Lung microvascular endothelial cell (primary cell): Measurements from ENCODE around the gene ADCY7. TPM values are rescaled to one million over a fixed set of nuclear protein-coding genes. Genes with fewer than 3 reads are reported as not detected.

ENCODE experiments used
- DNase-seq, 2 donors: peaks; one replicate each; pipeline versions ENCODE4 v3.0.0 to v3.0.0-alpha.2; 2010; ENCODE audit warnings: low read depth in 2 of 2
- total RNA-seq: library from RNA; depleted of rRNA; stranded (reverse); fragments of >200 nt; gene quantifications from 2 replicates; pipeline ENCODE4 v1.2.1, GENCODE V29; 2014

The ADCY7 gene
- total RNA-seq, 1 donor from 2014 or later: 4.8 TPM

- DNase-seq: no peak
Measured at GRCh38 chr16:50296807-50297206, 30.5 kb downstream of the ADCY7 start.

DNA sequence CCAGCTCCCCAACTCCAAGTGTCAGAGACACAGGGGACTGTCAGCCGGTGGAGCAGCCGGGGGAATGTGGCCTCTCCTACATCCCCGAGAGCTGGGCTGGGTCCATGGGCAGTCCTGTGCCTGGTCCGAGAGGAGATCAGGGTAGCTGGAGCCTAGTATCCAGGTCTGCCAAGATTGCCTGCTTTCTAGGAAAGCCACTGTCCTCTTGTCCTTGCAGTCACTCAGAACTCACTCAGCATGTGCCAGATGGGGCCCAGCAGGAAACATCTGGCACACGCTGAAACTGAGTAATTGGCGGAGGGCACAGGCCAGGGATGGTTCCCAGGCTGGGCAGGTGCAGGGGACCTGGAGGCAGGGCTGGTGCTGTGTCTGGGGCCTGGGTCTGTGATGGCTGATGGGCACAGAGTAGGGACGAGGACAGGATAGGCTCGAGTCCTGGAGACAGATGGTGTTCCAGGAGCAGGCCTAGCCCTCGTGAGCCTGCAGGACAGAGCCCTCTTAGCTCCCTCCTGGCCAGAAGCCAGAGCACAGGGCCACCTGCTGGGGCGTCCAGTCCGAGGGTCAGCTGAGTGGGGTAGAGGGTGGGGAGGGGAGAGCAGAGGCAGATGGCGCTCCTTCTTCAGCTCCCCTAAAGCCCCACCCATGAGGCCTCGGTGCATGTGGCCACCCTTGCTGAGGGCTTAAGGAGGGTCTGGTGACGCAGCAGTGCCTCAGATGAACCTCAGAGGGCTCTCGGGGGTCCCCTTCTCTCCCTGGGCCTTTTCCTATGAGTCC is 31.1 kb downstream of the ADCY7 start:
- DNase-seq: peak; percentile 21 to 29

DNA sequence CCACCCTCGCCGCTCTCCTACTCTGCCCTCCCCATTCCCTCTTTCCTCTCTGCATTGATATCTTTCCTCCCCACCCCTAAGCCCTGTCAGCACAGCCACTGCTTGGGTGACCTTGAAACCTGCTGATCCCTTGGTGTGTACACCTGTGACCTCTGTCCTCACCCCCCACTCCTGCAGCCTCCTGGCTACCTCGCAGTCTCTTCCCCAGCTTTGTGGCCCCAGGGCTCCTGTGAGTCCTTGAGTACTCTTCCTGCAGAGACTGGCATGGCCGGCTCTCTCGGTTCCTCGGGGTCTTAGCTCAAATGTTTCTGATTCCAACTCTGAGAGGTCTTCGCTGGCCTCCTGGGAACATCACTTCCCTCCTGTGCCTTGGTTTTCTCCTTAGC is 31.7 kb downstream of the ADCY7 start:
- DNase-seq: no peak

- DNase-seq: no peak
Measured at GRCh38 chr16:50298591-50299507, 32.5 kb downstream of the ADCY7 start.

GRCh38 chr16:50299508-50300105 is 33.3 kb downstream of the ADCY7 start:
- DNase-seq: no peak

GRCh38 chr16:50300942-50301625 is 34.7 kb downstream of the ADCY7 start:
- DNase-seq: no peak

GRCh38 chr16:50301626-50302471 is 35.5 kb downstream of the ADCY7 start:
- DNase-seq: no peak

DNA sequence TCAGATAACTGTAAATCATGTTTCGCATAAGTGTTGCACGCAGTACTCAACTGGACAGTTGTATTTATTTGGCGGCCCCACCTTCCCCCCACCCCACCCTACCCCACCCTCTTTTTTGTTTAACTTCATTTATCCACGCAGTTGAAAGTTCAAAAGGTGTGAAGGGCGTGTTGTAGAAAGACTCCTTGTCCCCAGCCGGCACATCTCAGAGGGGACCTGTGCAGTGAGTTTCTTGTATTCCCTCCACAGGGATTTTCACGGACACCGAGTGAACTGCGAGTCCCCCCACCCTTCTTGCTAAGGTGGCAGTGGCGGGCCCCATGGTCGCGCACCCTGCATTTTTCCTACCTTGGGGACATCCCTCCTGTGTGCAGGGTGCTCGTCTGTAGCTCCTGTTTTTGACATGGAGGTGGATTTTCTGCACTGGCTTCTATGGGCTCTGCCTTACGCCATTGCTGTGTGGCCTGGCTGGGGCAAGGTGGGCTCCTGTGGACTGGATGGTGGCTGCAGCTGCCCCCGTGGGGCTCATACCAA is 36.2 kb downstream of the ADCY7 start:
- DNase-seq: no peak

- no peak for DNase-seq
Measured at GRCh38 chr16:50303041-50303604, 36.8 kb downstream of the ADCY7 start.

GRCh38 chr16:50303605-50304466 is 37.5 kb downstream of the ADCY7 start:
- DNase-seq: no peak

DNA sequence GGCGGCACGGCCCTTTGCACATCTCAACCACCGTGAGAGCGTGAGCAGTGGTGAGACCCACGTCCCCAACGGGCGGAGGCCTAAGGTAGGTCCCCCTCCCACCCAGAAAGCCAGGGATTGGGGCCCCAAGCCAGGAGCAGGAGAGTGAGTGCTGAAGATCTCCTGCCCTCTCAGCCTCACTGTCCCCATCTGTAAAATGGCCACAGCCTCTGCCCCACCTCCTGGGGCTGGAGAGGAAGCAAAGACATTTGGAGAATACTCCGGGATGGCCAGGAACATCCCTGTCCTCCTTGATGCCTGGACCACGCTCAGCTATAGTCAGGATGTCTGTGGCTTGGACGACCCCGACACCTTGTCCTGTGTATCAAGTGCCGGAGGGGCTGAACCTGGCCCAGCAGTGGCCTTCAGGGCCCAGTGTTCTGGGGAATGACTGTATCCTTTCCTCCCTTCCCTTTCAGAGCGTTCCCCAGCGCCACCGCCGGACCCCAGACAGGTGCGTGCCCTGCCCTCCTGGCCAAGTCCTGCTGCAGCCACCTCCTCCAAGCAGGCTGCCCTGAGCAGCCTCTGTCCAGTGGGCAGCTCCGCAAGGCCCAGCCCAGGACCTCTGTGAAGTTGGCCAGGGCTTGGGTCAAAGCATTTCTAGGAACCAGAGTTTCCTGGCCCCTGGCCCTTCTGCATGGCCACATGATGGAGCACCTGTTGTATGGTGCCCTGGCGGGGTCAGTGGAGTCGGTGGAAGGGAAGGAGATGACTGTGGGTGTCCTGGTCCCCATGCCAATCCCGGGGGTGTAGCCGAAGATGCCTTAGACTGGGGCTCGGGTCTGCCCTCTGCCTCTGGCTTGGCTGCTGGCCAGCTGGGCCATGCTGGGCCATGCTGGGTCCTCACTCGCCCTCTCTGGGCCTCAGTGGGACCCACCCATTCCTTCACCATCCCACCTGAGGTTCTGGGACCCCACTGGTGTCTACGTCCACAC is 38.4 kb downstream of the ADCY7 start:
- no peak for DNase-seq

DNA sequence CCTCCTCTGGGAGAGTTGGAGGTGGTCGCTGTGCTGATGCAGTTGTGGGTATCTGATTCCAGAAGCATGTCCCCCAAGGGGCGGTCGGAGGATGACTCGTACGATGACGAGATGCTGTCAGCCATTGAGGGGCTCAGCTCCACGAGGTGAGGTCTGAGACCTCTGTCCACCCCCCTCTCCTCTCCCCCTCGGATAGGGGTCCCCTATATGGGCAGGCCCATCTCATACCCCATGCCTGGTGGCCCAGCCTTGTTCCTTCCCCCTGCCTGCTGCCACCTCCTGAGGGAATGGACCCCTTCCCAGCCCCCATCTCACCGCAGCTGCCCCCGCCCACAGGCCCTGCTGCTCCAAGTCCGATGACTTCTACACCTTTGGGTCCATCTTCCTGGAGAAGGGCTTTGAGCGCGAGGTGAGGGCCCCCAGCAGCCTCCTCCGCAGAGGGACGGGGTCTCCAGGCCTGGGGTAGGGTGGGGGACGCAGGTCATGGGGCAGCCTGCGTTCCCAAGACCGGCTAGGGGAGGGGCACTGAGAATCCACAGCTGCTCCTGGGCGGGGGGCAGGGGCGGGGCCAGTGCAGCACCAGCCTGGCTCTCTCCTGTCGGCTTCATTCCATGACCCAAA is 39.2 kb downstream of the ADCY7 start:
- DNase-seq: no peak

GRCh38 chr16:50306287-50306686 is 39.9 kb downstream of the ADCY7 start:
- no peak for DNase-seq

DNA sequence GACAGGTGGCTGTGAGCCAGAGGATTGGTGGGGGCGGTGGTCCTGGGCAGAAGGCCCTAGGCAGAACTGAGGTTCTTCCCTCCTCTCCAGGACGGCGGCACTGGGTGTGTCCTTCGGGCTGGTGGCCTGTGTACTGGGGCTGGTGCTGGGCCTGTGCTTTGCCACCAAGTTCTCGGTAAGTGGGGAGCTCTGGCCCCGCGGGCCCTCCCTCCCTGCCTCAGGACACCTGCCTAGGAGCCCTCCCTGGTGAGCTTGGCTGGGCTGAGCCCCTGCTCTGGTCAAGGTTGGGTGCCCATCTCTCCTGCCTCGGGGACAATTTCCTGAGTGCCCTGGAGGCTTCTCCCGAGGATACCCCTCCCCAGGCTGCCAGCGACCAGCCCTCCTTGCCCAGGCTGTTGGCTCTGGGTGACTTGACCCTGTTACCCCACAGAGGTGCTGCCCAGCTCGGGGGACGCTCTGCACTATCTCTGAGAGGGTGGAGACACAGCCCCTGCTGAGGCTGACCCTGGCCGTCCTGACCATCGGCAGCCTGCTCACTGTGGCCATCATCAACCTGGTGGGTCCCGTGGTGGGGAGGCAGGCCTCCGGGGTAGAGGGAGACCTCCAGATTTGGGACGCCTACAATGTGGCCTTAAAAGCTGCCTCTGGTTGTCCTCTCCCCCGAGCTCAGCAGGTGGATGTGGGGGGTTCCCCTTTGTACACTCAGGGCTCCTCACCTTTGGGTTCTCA is 42.0 kb downstream of the ADCY7 start:
- DNase-seq: no peak

- DNase-seq: no peak
Measured at GRCh38 chr16:50309156-50309526, 42.8 kb downstream of the ADCY7 start.

DNA sequence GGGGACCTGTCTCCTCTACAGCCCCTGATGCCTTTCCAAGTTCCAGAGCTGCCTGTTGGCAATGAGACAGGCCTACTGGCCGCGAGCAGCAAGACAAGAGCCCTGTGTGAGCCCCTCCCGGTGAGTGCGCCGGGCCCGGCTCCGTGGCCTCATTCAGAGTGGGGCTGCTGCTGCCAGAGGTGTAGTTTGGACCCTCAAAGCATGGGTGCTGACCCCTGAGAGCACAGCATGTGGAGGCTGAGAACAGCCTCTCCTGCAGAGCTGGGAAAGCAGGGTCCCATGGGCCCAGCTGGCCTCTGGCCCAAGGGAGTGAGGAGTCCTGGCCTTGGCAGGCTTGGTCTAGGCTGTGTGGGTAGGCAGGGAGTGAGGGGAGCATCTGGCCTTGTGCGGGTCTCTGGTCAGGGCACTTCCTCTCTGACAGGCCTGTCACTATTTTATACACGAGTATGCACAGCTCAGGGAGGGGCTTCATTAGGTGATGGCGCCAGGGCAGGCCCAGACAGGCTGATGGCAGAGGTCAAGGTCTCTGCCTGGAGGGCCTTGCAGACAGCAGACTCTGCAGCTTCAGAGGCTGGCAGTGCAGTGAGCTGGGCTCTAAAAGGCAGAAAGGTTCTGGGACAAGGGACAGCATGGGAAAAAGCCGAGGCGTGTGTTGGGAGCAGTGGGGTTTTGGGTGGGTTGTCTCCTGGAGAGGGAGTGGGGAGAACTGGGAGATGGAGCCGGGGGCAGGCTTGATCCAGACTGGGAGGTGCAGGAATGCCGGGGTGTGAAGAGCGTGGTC is 43.4 kb downstream of the ADCY7 start:
- peak in 1 of 2 donors; percentile 0 for DNase-seq
